B cell (primary cell): ENCODE results near the gene KLHL17.

Experiments
- CTCF ChIP-seq: fragments of 200-600 bp; IDR thresholded peaks from one replicate; pipeline ENCODE4 v1.8.0; 2022; ENCODE audit warnings: antibody characterized with exemption, mild to moderate bottlenecking
- EZH2 ChIP-seq: IDR thresholded peaks from 2 replicates; pipeline ENCODE4 v1.6.1; 2012; ENCODE audit warnings: borderline replicate concordance, low read depth, mild to moderate bottlenecking, moderate library complexity, low read length; ENCODE audit not compliant: insufficient read depth, poor library complexity, severe bottlenecking

- TF ChIP-seq CTCF (no peak), EZH2 (peak; percentile 41)
Observed at GRCh38 chr1:1000357-1001056, 40.1 kb downstream of the KLHL17 start.
